Left lung (tissue), 10 donors: ENCODE results near the gene SLC25A6. TPM values are rescaled to one million over a fixed set of nuclear protein-coding genes. Genes with fewer than 3 reads are reported as not detected.

Experiments
- ATAC-seq: fragments of 200-7000 bp; cut with Tn5 transposase; one replicate; pipeline ENCODE4 v1.9.1; 2020; ENCODE audit warnings: moderate library complexity
- DNase-seq, 4 donors: peaks; one replicate each; pipeline ENCODE4 v3.0.0-alpha.2; 2013 to 2020
- H3K27ac ChIP-seq, 2 donors: fragments of 200-600 bp; sonication (generic) in 1 of 2; one replicate each; pipeline versions ENCODE4 v1.5.0 to v1.8.0; 2020 to 2021
- H3K27me3 ChIP-seq, 2 donors: fragments of 200-600 bp; sonication (generic) in 1 of 2; one replicate each; pipeline versions ENCODE4 v1.5.0 to v1.8.0; 2020 to 2021
- H3K36me3 ChIP-seq, 2 donors: fragments of 200-600 bp; sonication (generic) in 1 of 2; one replicate each; pipeline versions ENCODE4 v1.5.0 to v1.8.0; 2020 to 2021
- H3K4me1 ChIP-seq, 2 donors: fragments of 200-600 bp; one replicate each; pipeline ENCODE4 v1.8.0; 2021
- H3K4me3 ChIP-seq, 2 donors: fragments of 200-600 bp; sonication (generic) in 1 of 2; one replicate each; pipeline versions ENCODE4 v1.5.0 to v1.8.0; 2020 to 2021; ENCODE audit warnings: mild to moderate bottlenecking in 1 of 2
- H3K9me3 ChIP-seq, 2 donors: fragments of 200-600 bp; sonication (generic) in 1 of 2; one replicate each; pipeline versions ENCODE4 v1.5.0 to v1.8.0; 2020 to 2021
- CTCF ChIP-seq, 2 donors: fragments of 200-600 bp; sonication (generic) in 1 of 2; IDR thresholded peaks; one replicate each; pipeline versions ENCODE4 v1.5.0 to v1.8.0; 2021; ENCODE audit warnings: antibody characterized with exemption in 2 of 2
- intact Hi-C, 2 donors: fragments of 100-400 bp; cut with DNase I; formaldehyde crosslinking; loops; one replicate each; pipeline versions ENCODE4 v1.11.2 to v1.14.2; 2022
- polyA plus RNA-seq, 6 donors: library from polyadenylated mRNA; unstranded; fragments of 120-200 nt; gene quantifications; one replicate each; pipeline ENCODE4 v1.2.1, GENCODE V29; 2013; ENCODE audit not compliant: insufficient read length in 6 of 6
- total RNA-seq, 2 donors: library from RNA; stranded (reverse); fragmentation: NEBNext Ultra II Directional; extraction: Animal tissue kit (Norgen Biotek cat#: 25700); gene quantifications; one replicate each; pipeline ENCODE4 v1.2.1, GENCODE V29; 2021
- donor health status: DM: no; HTN: yes; CAD: no.
- donor health status: DM: no; HTN: no; CAD: no.

SLC25A6 gene
- total and polyA plus RNA-seq, 8 donors: 285 to 559 (median 392) TPM

GRCh38 chrX:1394731-1395501, 3.0 kb upstream of the SLC25A6 start:
- H3K9me3 ChIP-seq: no peaks in the 10 kb centered on the region
- H3K27ac ChIP-seq: peak overlapping the region in 1 of 2 donors; percentile 25
- peaks cover 13 to 37% of the 10 kb centered on the region in 2 donors for H3K4me1 ChIP-seq
- no peaks in the 10 kb centered on the region for H3K27me3 ChIP-seq
- no peak for ATAC-seq
- intact Hi-C loops: no loop called here
- no peak overlapping the region for H3K4me3 ChIP-seq
- DNase-seq: peak in 2 of 4 donors; percentile 32 to 75
- no peak for TF ChIP-seq CTCF (IDR thresholded peaks at IDR 0.05)
- peaks cover 0 to 39% of the 10 kb centered on the region in 2 donors for H3K36me3 ChIP-seq

- Histone ChIP-seq H3K4me3 (no peak overlapping the region), H3K4me1 (peaks cover 13 to 46% of the 10 kb centered on the region in 2 donors), H3K36me3 (peaks cover 0 to 44% of the 10 kb centered on the region in 2 donors), H3K27ac (peak overlapping the region in 1 of 2 donors; percentile 25), H3K9me3 (no peaks in the 10 kb centered on the region), H3K27me3 (no peaks in the 10 kb centered on the region)
- TF ChIP-seq CTCF (IDR thresholded peaks at IDR 0.05): no peak
- DNase-seq (peak in 2 of 4 donors; percentile 19 to 35), ATAC-seq (no peak)
- intact Hi-C loops: no loop called here
Measured at GRCh38 chrX:1393871-1394615, 2.1 kb upstream of the SLC25A6 start.

GRCh38 chrX:1392376-1393068, 609 bp upstream of the SLC25A6 start:
- intact Hi-C loops: no loop called here
- Histone ChIP-seq H3K9me3 (no peaks in the 10 kb centered on the region), H3K36me3 (peaks cover 0 to 50% of the 10 kb centered on the region in 2 donors), H3K27me3 (no peaks in the 10 kb centered on the region), H3K27ac (peak overlapping the region; percentile 97 to 98), H3K4me1 (peaks cover 13 to 59% of the 10 kb centered on the region in 2 donors), H3K4me3 (peak overlapping the region; percentile 99 to 100)
- no peak for TF ChIP-seq CTCF (IDR thresholded peaks at IDR 0.05)
- peak in 3 of 4 donors; percentile 77 to 91 (median 78) for DNase-seq
- ATAC-seq: peak; percentile 66

GRCh38 chrX:1391370-1391706, 575 bp downstream of the SLC25A6 start:
- no peaks in the 10 kb centered on the region for H3K27me3 ChIP-seq
- TF ChIP-seq CTCF (IDR thresholded peaks at IDR 0.05): no peak
- peaks cover 13 to 59% of the 10 kb centered on the region in 2 donors for H3K4me1 ChIP-seq
- ATAC-seq (no peak), DNase-seq (no peak)
- peak overlapping the region; percentile 99 to 100 for H3K4me3 ChIP-seq
- H3K9me3 ChIP-seq: no peaks in the 10 kb centered on the region
- H3K36me3 ChIP-seq: peaks cover 0 to 51% of the 10 kb centered on the region in 2 donors
- peak overlapping the region; percentile 97 to 98 for H3K27ac ChIP-seq
- intact Hi-C loops: no loop called here
